GOT3 (cell line): ENCODE data around the gene HCST.

Experiments used
- DNase-seq: peaks from one replicate; lab custom pipeline; 2025; ENCODE audit warnings: mixed read lengths; lab: John Stamatoyannopoulos, UW

HCST gene

GRCh38 chr19:35937345-35938281 lies 35.3 kb downstream of the HCST start:
- DNase-seq = no peak

- DNase-seq = no peak
These were observed 36.2 kb downstream of the HCST start for GRCh38 chr19:35938282-35939224.

- DNase-seq = no peak
These were observed 37.2 kb downstream of the HCST start for GRCh38 chr19:35939307-35940077.

- no peak for DNase-seq
These were observed 37.9 kb downstream of the HCST start for GRCh38 chr19:35940078-35940775.

GRCh38 chr19:35940839-35941238 lies 38.5 kb downstream of the HCST start:
- DNase-seq = no peak

- DNase-seq = no peak
These were observed 39.9 kb downstream of the HCST start for GRCh38 chr19:35942235-35942634.

- DNase-seq = no peak
These were observed 41.3 kb downstream of the HCST start for GRCh38 chr19:35943321-35944301.

- DNase-seq = no peak
These were observed 42.2 kb downstream of the HCST start for GRCh38 chr19:35944556-35944955.

- DNase-seq = no peak
These were observed 42.9 kb downstream of the HCST start for GRCh38 chr19:35945121-35945790.

GRCh38 chr19:35946203-35946602 lies 43.9 kb downstream of the HCST start:
- DNase-seq = no peak

- no peak for DNase-seq
These were observed 46.8 kb downstream of the HCST start for GRCh38 chr19:35949131-35949530.
